ENCODE data around the gene PKD2L1. TPM values are rescaled to one million over a fixed set of nuclear protein-coding genes. Genes with fewer than 3 reads are reported as not detected.

PKD2L1 gene
- total RNA-seq, 1 experiment from 2014 or later = not detected

DNA sequence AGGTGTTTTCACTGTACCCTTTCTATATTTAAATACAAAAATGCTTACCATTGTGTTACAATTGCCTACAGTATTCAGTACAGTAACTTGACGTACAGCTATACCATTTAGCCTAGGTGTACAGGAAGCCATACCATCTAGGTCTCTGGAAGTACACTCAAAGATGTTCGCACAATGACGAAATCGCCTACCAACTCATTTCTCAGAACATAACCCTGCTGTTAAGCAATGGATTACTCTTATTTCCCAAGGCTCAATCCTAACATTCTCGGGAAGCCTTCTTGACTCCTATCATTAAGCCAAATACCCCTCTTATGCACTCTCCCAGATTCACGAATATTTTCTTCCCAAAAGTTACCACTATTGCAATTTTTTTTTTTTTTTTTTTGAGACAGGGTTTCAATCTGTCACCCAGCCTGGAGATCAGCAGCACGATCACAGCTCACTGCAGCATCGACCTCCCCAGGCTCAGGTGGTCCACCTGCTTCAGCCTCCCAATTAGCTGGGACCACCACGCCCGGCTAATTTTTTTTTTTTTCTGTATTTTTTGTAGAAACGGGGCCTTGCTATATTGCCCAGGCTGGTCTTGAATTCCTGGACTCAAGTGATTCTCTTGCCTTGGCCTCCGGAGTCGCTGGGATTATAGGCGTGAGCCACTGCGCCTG, 64.1 kb downstream of the PKD2L1 start:
- DNase-seq (ENCODE audit: low read depth in 1 of 2, low spot score in 2 of 2) = no peak
- Histone ChIP-seq H3K4me1 (replicated peaks) (peaks cover 6% of the 10 kb centered on the region; the same call in 1 of the 2 replicates), H3K27me3 (replicated peaks) (no peaks in the 10 kb centered on the region), H3K27ac (no peak overlapping the region), H3K4me3 (peak overlapping the region; percentile 66; the same call in 1 of the 2 replicates), H3K36me3 (peaks cover 19% of the 10 kb centered on the region; the same call in 1 of the 2 replicates), H3K9me3 (replicated peaks) (no peaks in the 10 kb centered on the region)

DNA sequence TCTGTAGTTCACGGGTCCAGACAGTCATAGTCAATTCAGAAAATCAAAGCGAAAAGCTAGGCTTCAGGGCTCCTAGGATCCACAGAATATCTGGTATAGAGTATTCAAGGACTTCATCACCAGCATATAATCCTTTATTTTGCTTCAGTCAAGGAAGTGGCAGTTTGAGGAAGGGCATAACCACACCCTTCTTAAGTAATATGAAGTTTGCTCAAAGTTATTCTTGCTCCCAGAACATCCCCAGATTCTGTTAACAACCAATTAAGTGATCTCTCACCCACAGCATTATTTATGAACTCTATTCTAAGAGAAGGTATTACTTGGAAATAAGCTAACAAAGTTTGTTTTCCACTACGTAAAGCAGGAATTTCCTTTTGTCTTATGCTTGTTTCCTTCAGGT, 75.8 kb downstream of the PKD2L1 start:
- peaks cover 74% of the 10 kb centered on the region for H3K36me3 ChIP-seq
- no peaks in the 10 kb centered on the region for H3K27me3 ChIP-seq (replicated peaks)
- no peak overlapping the region for H3K27ac ChIP-seq
- no peaks in the 10 kb centered on the region for H3K9me3 ChIP-seq (replicated peaks)
- H3K4me1 ChIP-seq (replicated peaks) = no peaks in the 10 kb centered on the region
- no peak overlapping the region for H3K4me3 ChIP-seq
- no peak for DNase-seq (ENCODE audit: low read depth in 1 of 2, low spot score in 2 of 2)

DNA sequence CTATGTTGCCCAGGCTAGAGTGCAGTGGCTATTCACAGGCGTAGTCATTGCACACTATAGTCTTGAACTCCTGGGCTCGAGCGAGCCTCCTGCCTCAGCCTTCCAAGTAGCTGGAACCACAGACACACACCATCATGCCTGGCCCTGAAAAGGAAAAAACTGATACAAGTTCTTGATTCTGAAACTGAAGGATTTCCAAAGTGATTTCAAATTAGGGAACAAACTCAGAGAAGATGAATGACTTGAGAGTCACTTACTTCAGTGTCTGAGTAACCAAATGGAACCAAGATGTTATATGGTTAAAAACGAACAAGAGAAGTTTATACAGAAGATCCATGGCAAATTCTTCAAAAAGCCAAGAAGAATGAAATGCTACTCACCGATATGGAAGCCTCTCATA, 77.0 kb downstream of the PKD2L1 start:
- peaks cover 78% of the 10 kb centered on the region for H3K36me3 ChIP-seq
- DNase-seq (ENCODE audit: low read depth in 1 of 2, low spot score in 2 of 2) = no peak

DNA sequence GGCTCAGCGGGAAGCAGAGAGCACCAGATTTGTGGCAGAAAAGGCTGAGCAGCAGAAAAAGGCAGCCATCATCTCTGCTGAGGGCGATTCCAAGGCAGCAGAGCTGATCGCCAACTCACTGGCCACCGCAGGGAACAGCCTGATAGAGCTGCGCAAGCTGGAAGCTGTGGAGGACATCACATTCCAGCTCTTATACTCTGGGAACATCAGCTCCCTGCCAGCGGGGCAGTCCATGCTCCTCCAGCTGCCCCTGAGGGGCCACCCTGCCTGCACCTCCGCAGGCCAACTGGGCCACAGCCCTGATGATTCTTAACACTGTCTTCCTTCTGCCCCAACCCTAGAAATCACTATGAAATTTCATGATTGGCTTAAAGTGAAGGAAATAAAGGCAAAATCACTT, 81.2 kb downstream of the PKD2L1 start:
- DNase-seq (ENCODE audit: low read depth in 1 of 2, low spot score in 2 of 2) = no peak
- Histone ChIP-seq H3K4me1 (replicated peaks) (no peaks in the 10 kb centered on the region), H3K4me3 (no peak overlapping the region), H3K27ac (no peak overlapping the region), H3K9me3 (replicated peaks) (no peaks in the 10 kb centered on the region), H3K27me3 (replicated peaks) (no peaks in the 10 kb centered on the region), H3K36me3 (peaks cover 88% of the 10 kb centered on the region)

More for the DNA sequence above, 77.0 kb downstream of the PKD2L1 start:
- H3K4me3 ChIP-seq = no peak overlapping the region
- H3K9me3 ChIP-seq (replicated peaks) = no peaks in the 10 kb centered on the region
- no peaks in the 10 kb centered on the region for H3K4me1 ChIP-seq (replicated peaks)
- no peak overlapping the region for H3K27ac ChIP-seq
- no peaks in the 10 kb centered on the region for H3K27me3 ChIP-seq (replicated peaks)

DNA sequence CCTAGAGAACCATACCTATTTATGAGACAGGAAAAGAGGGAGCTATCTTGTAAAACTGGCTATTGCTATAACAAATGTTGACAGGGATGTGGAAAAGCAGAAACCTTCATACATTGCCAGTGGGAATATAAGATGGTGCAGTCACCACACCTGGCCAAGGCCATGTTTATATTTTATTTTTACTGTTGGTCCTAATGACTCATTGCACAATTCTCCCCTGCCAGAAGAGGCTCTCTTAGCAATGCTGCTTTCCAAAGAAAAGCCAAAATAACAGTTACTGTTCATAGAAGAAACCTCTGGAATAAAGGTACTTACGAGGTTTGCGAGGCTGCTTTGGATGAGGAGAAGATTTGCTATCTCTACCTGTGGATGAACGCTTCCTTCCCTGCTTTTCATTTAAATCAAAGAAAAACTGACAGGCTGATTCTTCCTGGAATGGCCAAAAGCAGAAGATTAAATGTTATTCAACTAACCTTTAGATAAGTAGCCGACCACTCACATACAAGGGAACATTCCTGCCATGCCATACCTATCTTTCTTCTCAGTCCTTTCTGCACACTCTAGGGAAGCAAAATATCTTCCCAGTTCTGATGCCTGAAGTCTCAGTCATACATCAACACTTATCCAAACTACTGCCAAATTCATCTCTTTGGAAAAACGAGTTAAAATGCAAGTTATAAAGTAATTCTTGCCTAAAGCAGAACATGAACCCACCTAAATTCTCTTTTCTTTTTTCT, 84.4 kb downstream of the PKD2L1 start:
- Histone ChIP-seq H3K27me3 (replicated peaks) (no peaks in the 10 kb centered on the region), H3K36me3 (peaks cover 90% of the 10 kb centered on the region), H3K9me3 (replicated peaks) (no peaks in the 10 kb centered on the region), H3K27ac (no peak overlapping the region), H3K4me3 (no peak overlapping the region), H3K4me1 (replicated peaks) (no peaks in the 10 kb centered on the region)
- no peak for DNase-seq (ENCODE audit: low read depth in 1 of 2, low spot score in 2 of 2)

DNA sequence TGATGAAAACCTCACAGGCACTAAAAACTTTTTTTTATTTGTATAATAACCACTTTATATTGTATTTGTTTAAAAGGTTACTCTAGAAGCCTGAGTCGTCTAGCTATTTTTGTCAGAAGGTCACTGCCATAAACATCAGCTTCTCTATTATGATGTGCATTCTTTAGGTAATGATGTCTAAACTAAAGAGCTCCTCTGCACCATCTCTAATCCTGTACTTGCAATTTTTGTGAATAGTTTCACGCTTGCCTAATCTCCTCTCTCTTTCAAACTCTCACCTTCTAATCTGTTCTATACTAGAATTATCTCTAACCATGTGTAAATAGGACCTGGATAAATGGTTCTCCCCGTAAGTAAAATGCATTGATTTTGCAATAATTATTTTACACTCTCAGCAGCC, 90.2 kb downstream of the PKD2L1 start:
- no peak overlapping the region for H3K4me3 ChIP-seq
- DNase-seq (ENCODE audit: low read depth in 1 of 2, low spot score in 2 of 2) = no peak

DNA sequence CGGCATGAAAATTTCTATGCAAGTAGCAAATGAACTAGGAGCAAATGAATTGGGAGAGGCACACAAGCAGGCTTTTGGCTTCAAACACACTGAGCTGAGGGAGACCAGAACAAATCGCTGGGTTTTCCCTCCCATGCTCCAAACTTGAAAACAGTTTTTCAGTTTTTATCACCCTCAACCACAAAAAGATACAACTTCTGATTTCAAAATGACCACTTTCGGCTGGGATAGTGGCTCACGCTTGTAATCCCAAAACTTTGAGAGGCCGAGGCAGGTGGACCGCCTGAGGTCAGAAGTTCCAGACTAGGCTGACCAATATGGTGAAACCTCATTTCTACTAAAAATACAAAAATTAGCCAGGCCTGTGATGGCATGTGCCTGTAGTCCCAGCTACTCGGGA, 91.6 kb downstream of the PKD2L1 start:
- no peak for DNase-seq (ENCODE audit: low read depth in 1 of 2, low spot score in 2 of 2)
- Histone ChIP-seq H3K27me3 (replicated peaks) (no peaks in the 10 kb centered on the region), H3K27ac (no peak overlapping the region), H3K36me3 (peaks cover 85% of the 10 kb centered on the region), H3K9me3 (replicated peaks) (no peaks in the 10 kb centered on the region), H3K4me3 (no peak overlapping the region), H3K4me1 (replicated peaks) (no peaks in the 10 kb centered on the region)

More for the DNA sequence above, 90.2 kb downstream of the PKD2L1 start:
- Histone ChIP-seq H3K9me3 (replicated peaks) (no peaks in the 10 kb centered on the region), H3K36me3 (peaks cover 88% of the 10 kb centered on the region), H3K27me3 (replicated peaks) (no peaks in the 10 kb centered on the region), H3K4me1 (replicated peaks) (no peaks in the 10 kb centered on the region), H3K27ac (no peak overlapping the region)

Other genes with a start within 250 kb of the PKD2L1 start
- gene CPN1, start 248.4 kb downstream of the PKD2L1 start, total RNA-seq (2014; rRNA removed; shearing (Covaris generic)) = not detected in 2 replicates
- 41.8 and 48.2 TPM in 2 replicates for gene ERLIN1, start 144.2 kb downstream of the PKD2L1 start, total RNA-seq (2014; rRNA removed; shearing (Covaris generic))
- 54.4 and 57.4 TPM in 2 replicates for gene CHUK, start 100.6 kb downstream of the PKD2L1 start, total RNA-seq (2014; rRNA removed; shearing (Covaris generic))
- gene CWF19L1, start 62.6 kb downstream of the PKD2L1 start, total RNA-seq (2014; rRNA removed; shearing (Covaris generic)) = 42.6 and 63.5 TPM in 2 replicates
- gene BLOC1S2, start 43.5 kb downstream of the PKD2L1 start, total RNA-seq (2014; rRNA removed; shearing (Covaris generic)) = 34.6 and 47.7 TPM in 2 replicates
- gene SCD, start 17.0 kb upstream of the PKD2L1 start, total RNA-seq (2014; rRNA removed; shearing (Covaris generic)) = 37.0 and 41.8 TPM in 2 replicates
- gene WNT8B, start 132.8 kb upstream of the PKD2L1 start, total RNA-seq (2014; rRNA removed; shearing (Covaris generic)) = not detected in 2 replicates
- gene SEC31B, start 189.6 kb upstream of the PKD2L1 start, total RNA-seq (2014; rRNA removed; shearing (Covaris generic)) = 1.8 and 2.2 TPM in 2 replicates
- gene NDUFB8, start 199.6 kb upstream of the PKD2L1 start, total RNA-seq (2014; rRNA removed; shearing (Covaris generic)) = 195 and 280 TPM in 2 replicates
- gene HIF1AN, start 205.7 kb upstream of the PKD2L1 start, total RNA-seq (2014; rRNA removed; shearing (Covaris generic)) = 3.0 and 9.5 TPM in 2 replicates